A549 treated with RU486 at 1 μM for 4 hours (cell line): Measurements from ENCODE around the gene RETREG2. TPM values are rescaled to one million over a fixed set of nuclear protein-coding genes. Genes with fewer than 3 reads are reported as not detected.

ENCODE experiments used
- total RNA-seq: library from RNA; stranded (reverse); fragments of 200-300 nt; extraction: Qiagen RNA extraction; gene quantifications from 5 replicates; pipeline ENCODE4 v1.2.3, GENCODE V29; 2022; ENCODE audit warnings: low read depth

Gene RETREG2, protein sequence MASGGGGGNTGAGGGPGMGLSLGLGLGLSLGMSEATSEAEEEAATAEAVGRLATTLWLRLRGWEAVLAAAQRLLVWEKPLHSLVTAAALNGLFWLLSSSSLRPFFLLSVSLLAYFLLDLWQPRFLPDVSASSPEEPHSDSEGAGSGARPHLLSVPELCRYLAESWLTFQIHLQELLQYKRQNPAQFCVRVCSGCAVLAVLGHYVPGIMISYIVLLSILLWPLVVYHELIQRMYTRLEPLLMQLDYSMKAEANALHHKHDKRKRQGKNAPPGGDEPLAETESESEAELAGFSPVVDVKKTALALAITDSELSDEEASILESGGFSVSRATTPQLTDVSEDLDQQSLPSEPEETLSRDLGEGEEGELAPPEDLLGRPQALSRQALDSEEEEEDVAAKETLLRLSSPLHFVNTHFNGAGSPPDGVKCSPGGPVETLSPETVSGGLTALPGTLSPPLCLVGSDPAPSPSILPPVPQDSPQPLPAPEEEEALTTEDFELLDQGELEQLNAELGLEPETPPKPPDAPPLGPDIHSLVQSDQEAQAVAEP
- total RNA-seq, result 58.9 to 85.7 TPM (median 81.2 TPM) in 5 replicates

DNA sequence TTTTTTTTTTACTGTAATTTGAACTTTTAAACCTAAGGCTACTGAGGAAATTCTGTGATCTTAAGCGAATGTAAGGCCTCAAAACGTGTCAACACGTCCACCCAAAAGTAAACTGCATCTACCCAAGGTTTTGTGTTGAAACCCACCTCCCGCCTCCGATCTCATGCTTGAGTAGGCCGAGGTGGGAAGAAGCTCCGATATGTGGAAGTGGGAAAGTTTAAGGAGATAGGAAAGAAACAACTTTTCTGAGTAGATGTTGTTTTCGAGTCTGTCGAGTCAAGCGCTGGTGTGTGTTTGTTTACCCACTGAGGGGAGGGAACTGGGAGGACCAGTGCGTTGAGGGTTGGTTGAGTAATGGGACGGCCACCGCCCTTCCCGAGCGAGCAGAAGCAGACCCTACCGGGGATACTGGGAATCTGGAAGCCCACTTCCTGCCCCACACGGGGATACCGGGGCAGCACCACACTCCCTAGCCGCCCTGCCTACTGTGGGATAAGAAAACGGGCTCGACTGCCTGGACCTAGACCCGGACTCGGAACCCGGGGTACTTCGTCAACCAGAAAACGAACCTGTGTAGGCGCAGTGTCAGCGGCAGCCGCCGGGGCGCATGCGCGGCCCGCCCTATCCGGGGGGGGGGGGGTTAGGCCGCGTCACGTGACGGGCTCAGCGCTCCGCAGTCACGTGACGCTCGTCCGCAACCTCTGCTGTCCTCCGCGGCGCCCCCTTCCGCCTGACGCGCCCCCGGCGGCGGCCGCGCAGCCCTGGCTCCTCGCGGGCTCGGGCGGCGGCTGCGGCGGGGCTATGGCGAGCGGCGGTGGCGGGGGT, at the start of gene RETREG2:
TSS of gene RETREG2 (plus strand) at position 724 of the 825 bp plus-strand sequence. CDS start at position 802, 78 bp downstream.

DNA sequence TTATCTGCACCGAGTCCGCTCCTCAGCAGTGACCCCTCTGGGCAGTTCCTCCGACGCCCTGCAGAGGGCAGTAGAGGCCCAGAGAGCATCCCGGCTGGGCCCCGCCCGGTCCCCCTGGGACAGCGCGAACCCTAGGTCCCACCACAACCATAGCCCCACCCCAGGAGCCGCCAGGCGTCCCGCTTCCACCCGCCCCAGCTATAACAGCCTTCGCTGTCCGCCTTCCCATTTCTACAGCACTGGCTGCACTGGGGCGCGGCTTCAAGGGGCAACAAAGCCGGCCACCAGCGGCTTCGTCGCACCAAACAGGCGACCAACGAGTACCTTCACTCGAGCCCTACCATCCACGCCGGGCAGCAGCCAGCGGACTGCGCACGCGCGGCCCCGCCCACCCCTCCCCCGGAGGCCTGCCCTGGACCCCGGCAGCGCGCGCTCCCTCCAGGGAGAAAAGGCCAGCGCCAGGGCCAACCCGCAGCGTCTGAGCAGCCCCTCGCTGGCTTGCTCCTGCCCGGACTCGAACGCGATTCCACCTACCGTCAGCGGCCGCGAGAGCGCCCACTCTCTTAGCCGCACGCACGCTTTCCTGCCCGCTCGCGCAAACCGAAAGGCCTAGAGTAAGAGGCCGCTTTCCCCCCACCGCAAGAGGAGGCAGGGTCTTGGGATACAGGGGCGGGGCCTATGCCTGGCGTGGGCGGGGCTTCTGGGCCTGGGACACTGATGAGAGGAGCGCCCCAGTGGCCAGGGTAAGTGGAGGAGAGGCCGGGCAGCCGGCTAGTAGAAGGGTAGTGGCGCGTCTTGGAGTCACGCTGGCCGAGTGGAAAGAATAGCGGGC, 17.7 kb upstream of the RETREG2 start, which contains the start of gene NHEJ1:
TSS of gene NHEJ1 (minus strand) at position 630 of the 832 bp plus-strand sequence. CDS start 2,453 bp downstream, outside the sequence.

DNA sequence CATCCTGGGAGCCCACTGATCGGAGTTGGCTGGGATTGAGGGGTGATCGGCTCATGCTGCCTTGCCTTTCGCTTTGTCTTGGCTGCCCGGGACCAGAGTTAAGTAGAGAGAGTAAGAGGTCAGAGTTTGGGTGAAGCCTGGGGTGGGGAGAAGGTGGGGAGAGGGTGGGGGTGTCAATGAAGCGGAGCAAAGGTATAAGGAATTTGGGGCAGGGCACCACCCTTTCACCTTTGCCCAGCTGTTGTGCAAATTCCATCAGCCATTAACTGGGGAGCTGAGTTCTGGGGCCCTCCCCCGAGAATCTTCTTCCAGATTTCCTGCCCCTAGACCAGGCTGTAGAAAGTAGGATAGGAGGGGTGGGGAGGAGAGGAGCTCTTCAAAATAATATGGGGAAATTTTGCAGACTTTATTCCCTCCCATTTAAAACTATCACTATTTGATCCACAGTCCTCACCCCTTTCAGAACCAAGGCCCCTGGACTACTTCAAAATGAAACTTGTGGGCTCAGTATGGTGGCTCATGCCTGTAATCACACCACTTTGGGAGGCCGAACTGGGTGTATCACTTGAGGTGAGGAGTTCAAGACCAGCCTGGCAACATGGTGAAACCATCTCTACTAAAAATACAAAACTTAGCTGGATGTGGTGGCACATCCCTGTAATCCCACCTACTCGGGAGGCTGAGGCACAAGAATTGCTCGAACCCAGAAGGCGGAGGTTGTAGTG, 8.0 kb upstream of the RETREG2 start, which contains the start of gene SLC23A3:
TSS of gene SLC23A3 (minus strand) at position 100 of the 725 bp plus-strand sequence. CDS start at position 55, 45 bp downstream.

DNA sequence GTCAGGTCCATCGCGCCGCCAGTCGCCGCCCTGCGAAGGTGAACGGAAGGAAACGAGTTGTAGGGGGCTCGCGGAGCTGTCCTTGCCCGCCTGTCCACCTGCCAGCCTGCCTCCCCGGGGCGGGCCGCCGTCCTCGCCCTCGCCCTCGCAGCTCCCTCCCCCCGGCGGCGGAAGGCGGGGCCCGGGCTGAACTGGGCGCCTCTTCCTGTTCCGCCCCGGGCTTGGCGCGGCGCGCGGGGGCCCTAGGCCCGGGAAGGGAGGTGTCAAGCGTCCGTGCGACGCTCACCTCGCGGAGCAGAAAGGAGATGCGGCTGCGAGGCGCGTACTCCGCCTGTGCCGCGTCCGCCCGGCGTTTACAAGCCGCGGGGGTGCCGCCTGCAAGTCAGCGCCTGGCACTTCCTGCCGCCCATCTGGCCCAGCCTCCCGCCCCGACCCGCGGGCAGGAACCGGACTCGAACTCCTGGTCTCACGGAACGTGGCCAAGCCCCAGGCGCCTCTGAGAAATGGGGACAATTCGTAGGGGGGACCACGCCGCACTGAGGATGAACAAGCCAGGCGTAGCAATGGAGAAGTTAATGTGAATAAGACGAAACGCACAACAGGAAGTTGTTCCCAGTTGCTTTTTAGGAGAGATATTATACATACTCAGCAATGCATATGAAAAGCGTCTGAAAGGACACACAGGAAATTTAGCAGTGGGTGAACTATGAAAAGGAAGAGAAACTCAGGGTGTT, 1.1 kb upstream of the RETREG2 start, which contains the start of gene CNPPD1:
TSS of gene CNPPD1 (minus strand) at position 108 of the 734 bp plus-strand sequence. CDS start at position 11, 97 bp downstream.

DNA sequence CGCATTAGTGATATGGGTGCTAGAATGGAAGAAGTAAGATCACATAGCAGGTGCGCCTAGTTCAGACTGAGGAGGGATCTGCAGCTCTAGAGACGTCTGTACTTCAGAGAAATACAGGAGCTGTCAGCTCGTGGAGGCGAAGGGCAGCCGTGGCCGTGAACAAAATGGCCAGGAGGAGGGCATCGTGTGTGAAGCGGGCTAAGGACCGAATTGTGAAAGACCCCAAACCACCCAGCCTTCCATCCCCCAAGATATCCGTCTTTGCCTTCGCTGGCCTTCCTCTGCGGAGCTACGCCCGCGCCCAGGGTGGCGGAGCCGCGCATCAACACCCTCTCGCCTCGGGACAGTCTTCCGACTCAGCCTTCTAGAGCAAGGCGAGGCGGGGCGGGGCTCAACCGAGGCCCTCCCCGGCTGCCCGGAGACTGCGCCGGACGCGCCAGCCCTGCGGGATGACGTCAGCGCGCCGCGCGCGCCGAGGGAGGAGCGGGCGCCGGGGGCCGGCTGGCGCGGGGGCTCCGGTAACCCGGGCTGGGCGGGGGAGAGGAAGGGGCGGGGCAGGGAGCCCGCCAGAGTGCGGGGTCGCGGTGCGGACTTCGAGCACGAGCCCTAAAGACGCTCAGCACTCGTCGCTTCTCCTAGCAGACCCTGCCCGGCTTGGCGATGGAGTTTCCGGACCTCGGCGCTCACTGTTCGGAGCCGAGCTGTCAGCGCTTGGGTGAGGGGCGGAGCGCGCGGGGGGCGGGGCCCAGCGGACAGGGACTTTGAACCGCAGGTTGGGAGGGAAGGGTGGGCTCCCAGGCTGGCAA, 28.5 kb downstream of the RETREG2 start, which contains the start of gene ZFAND2B:
TSS of gene ZFAND2B (plus strand) at position 455 of the 806 bp plus-strand sequence. CDS start at position 661, 206 bp downstream.

DNA sequence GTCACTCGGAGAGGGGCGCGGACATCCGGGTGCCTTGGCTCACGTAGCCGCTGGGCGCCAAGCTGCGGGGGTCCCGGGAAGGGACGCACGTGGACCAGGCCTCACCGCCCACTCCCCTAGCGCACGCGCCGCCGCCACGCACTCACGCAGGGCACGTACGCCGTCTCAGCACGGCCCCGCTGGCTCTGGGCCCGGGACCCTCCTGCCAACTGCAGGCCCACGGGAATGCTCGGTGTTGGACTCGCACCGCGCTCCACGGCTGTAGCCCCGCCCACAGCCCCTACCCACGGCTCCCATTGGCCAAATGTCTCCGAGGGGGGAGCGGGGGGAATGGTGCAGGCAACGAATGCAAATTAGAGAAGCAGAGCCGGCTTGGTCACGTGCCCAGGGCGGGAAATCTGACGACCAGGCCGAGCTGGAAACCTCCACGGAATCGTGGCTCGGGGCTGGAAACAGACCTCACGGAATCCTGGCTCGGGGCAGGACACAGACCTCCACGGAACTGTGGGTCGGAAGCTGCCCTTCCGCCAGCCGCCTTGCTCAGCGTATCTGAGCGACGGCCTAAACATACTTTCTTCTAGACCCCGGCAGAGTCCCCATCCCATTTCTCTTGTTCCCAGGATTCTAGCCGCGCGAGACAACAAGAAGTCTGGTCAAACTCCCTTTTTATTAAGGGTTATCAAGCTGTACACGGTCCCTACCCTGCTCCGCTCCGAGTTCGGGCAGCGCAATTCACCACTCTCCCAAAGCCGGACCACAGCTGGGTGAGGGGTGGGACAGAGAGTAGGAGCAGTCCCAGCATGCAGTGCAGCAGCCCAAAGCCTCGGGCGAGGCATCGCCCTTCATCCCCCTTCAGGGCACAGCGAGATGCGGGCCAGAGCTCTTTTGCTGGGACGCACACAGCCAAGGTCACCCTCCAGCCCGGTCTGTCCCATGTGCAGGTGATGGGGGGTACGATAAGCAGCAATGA, 40.9 kb downstream of the RETREG2 start, which contains the start of gene ABCB6:
TSS of gene ABCB6 (minus strand) at position 227 of the 970 bp plus-strand sequence. CDS start 285 bp downstream, outside the sequence.

DNA sequence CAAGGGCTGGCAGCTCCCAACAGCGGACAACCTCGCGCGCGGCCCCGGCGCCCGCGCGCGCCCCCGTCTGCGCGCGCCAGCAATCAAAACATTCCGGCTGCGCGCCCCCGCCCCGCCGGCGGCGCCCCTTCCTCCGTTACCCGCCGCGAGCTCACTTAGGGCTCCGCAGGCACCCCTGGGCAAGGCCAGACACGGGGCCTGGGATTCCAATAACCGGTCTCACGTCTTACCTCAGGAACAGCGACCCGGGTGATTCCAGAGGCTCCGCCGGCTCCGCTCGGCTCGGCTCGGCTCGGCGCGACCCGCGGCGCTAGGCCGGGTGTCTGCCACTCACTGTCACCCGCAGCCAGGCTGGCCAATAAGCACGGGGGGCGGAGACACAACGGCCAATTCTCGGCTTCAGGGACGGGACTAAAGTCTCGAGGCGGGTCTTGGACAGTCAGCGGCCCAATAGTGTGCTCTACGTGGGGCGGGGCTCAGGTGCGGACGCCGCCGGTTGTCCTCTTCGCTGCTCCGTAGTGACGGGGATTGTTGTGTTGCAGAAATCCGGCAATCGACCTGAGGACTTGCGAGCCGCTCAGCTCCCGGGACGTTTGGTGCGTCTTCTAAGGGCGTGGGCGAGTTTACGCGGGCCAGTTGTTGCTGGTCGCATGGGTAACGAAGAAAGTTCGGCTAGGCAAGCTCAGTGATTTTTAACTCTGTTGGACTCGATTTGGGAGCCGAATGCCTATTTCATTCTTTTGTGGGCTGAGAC, 51.4 kb downstream of the RETREG2 start, which contains the start of the genes ANKZF1 and ATG9A:
TSS of gene ANKZF1 (plus strand) at position 502 of the 754 bp plus-strand sequence. CDS start 452 bp downstream, outside the sequence.
TSS of gene ATG9A (minus strand) at position 332 of the 754 bp plus-strand sequence. CDS start 1,612 bp downstream, outside the sequence.

Other genes starting within 250 kb of the RETREG2 start
- gene CDK5R2, start 218.6 kb upstream of the RETREG2 start, total RNA-seq, result 1.7 to 3.4 TPM (median 2.8 TPM) in 5 replicates
- not detected in 5 replicates for gene FEV, start 193.1 kb upstream of the RETREG2 start, total RNA-seq
- 0.54 TPM in 1 of 5 replicates, not detected in the others for gene CRYBA2, start 184.9 kb upstream of the RETREG2 start, total RNA-seq
- gene CFAP65, start 136.8 kb upstream of the RETREG2 start, total RNA-seq, result 0.05 to 0.32 TPM (median 0.16 TPM) in 5 replicates
- gene IHH, start 117.4 kb upstream of the RETREG2 start, total RNA-seq, result 0.09 to 0.13 TPM (median 0.11 TPM) in 4 of 5 replicates, not detected in the other
- 13.7 to 18.3 TPM (median 15.2 TPM) in 5 replicates for gene NHEJ1, start 17.5 kb upstream of the RETREG2 start, total RNA-seq
- gene SLC23A3, start 8.2 kb upstream of the RETREG2 start, total RNA-seq, result 0.19 to 0.90 TPM (median 0.53 TPM) in 5 replicates
- gene CNPPD1, start 1.4 kb upstream of the RETREG2 start, total RNA-seq, result 33.7 to 47.7 TPM (median 45.3 TPM) in 5 replicates
- 14.4 to 22.8 TPM (median 19.2 TPM) in 5 replicates for gene ZFAND2B, start 28.5 kb downstream of the RETREG2 start, total RNA-seq
- gene ABCB6, start 40.7 kb downstream of the RETREG2 start, total RNA-seq, result 22.5 to 37.5 TPM (median 30.4 TPM) in 5 replicates
- gene ATG9A, start 51.4 kb downstream of the RETREG2 start, total RNA-seq, result 42.3 to 53.2 TPM (median 50.2 TPM) in 5 replicates
- 15.1 to 22.0 TPM (median 17.7 TPM) in 5 replicates for gene ANKZF1, start 51.5 kb downstream of the RETREG2 start, total RNA-seq
- gene GLB1L, start 67.2 kb downstream of the RETREG2 start, total RNA-seq, result 5.0 to 6.8 TPM (median 6.8 TPM) in 5 replicates
- gene STK16, start 67.2 kb downstream of the RETREG2 start, total RNA-seq, result 27.5 to 32.6 TPM (median 31.0 TPM) in 5 replicates
- 0.18 to 0.69 TPM (median 0.35 TPM) in 5 replicates for gene TUBA4B, start 75.0 kb downstream of the RETREG2 start, total RNA-seq
- 332 to 451 TPM (median 366 TPM) in 5 replicates for gene TUBA4A, start 75.6 kb downstream of the RETREG2 start, total RNA-seq
- 40.3 to 55.4 TPM (median 48.6 TPM) in 5 replicates for gene DNAJB2, start 101.1 kb downstream of the RETREG2 start, total RNA-seq
- gene PTPRN, start 131.1 kb downstream of the RETREG2 start, total RNA-seq, result 0.87 to 2.0 TPM (median 1.3 TPM) in 5 replicates
- not detected in 5 replicates for gene RESP18, start 154.5 kb downstream of the RETREG2 start, total RNA-seq
- 51.3 to 65.5 TPM (median 63.4 TPM) in 5 replicates for gene DNPEP, start 209.6 kb downstream of the RETREG2 start, total RNA-seq
- 0.05 to 0.24 TPM (median 0.13 TPM) in 3 of 5 replicates, not detected in the others for gene DES, start 240.1 kb downstream of the RETREG2 start, total RNA-seq